H1 (cell line): ENCODE measurements around the gene ANKRD36B. TPM values are rescaled to one million over a fixed set of nuclear protein-coding genes. Genes with fewer than 3 reads are reported as not detected.
"Not testable (repeated sequence)": the region's sequence is repeated elsewhere in the genome, so short reads cannot be mapped to it uniquely, and the experiment has no call there.

ENCODE experiments used
- CTCF ChIA-PET: fragments of 300-600 bp; sonication (Branson Sonifier 250); formaldehyde crosslinking; loops from one replicate; lab custom pipeline; 2021; ENCODE audit not compliant: partially characterized antibody; lab: Charles Lee
- POLR2A ChIA-PET: fragments of 300-600 bp; sonication (Branson Sonifier 250); formaldehyde crosslinking; loops from one replicate; lab custom pipeline; 2021; ENCODE audit warnings: inconsistent platforms; ENCODE audit not compliant: partially characterized antibody; lab: Charles Lee
- DNase-seq, 2 experiments: peaks; one replicate each; pipeline versions ENCODE4 v3.0.0 to v3.0.0-alpha.2; 2010 to 2022; ENCODE audit warnings: low spot score in 2 of 2, low read depth in 1 of 2, mixed read lengths in 1 of 2
- FAIRE-seq: peaks from 2 replicates; lab custom pipeline; 2011; peaks lifted over from hg19 to GRCh38; lab: Jason Lieb, UNC
- H2AFZ ChIP-seq: 2 replicates; pipeline ENCODE4 v1.8.1; 2012; ENCODE audit warnings: low read length, inconsistent platforms
- H2AK5ac ChIP-seq: 2 replicates; pipeline ENCODE4 v1.6.1; 2013; ENCODE audit warnings: low read depth, low read length
- H2BK120ac ChIP-seq: replicated peaks from 2 replicates; pipeline ENCODE3; 2013; ENCODE audit warnings: low read depth, low read length, inconsistent platforms
- H2BK12ac ChIP-seq: 2 replicates; pipeline ENCODE4 v1.6.1; 2013; ENCODE audit warnings: low read depth, low read length
- H2BK15ac ChIP-seq: 2 replicates; pipeline ENCODE4 v1.6.1; 2013; ENCODE audit warnings: low read length
- H2BK20ac ChIP-seq: 2 replicates; pipeline ENCODE4 v1.6.1; 2013; ENCODE audit warnings: low read length
- H2BK5ac ChIP-seq: 2 replicates; pipeline ENCODE4 v1.6.1; 2013; ENCODE audit warnings: low read depth, low read length
- H3K14ac ChIP-seq: 2 replicates; pipeline ENCODE4 v1.6.1; 2013; ENCODE audit warnings: inconsistent platforms; ENCODE audit not compliant: insufficient read length
- H3K18ac ChIP-seq: 2 replicates; pipeline ENCODE4 v1.6.1; 2013; ENCODE audit warnings: low read length; ENCODE audit errors: extremely low read depth
- H3K23ac ChIP-seq: 2 replicates; pipeline ENCODE4 v1.6.1; 2013; ENCODE audit warnings: inconsistent platforms; ENCODE audit not compliant: insufficient read length
- H3K23me2 ChIP-seq: 2 replicates; pipeline ENCODE4 v1.6.1; 2013; ENCODE audit warnings: low read depth, low read length
- H3K27ac ChIP-seq: 2 replicates; pipeline ENCODE4 v1.6.1; 2011; ENCODE audit warnings: low read depth, low read length, inconsistent platforms
- H3K27me3 ChIP-seq, 4 experiments: replicated peaks in 1 of 4; 1 replicate in 1 of 4; 2 replicates in 3 of 4; pipeline versions ENCODE4 v1.6.1 to v1.8.1; 2011 to 2013; ENCODE audit warnings: low read length in 3 of 4, mild to moderate bottlenecking in 3 of 4, inconsistent platforms in 2 of 4, mixed read lengths in 2 of 4, moderate library complexity in 1 of 4; ENCODE audit not compliant: control insufficient read depth in 3 of 4, insufficient read depth in 3 of 4; ENCODE audit errors: extremely low read depth in 1 of 4
- H3K36me3 ChIP-seq, 4 experiments: 2 replicates each; pipeline versions ENCODE4 v1.6.1 to v1.8.1; 2011 to 2013; ENCODE audit warnings: mild to moderate bottlenecking in 4 of 4, low read length in 3 of 4, moderate library complexity in 2 of 4, control low read depth in 1 of 4, inconsistent platforms in 1 of 4; ENCODE audit not compliant: insufficient read depth in 4 of 4, control insufficient read depth in 2 of 4
- H3K4ac ChIP-seq: replicated peaks from 2 replicates; pipeline ENCODE3; 2013; ENCODE audit warnings: low read length, low read depth, mixed read lengths, inconsistent platforms; ENCODE audit not compliant: insufficient read length
- H3K4me1 ChIP-seq, 4 experiments: replicated peaks in 1 of 4; 1 replicate in 1 of 4; 2 replicates in 3 of 4; pipeline versions ENCODE4 v1.6.1 to v1.8.1; 2011 to 2013; ENCODE audit warnings: low read length in 3 of 4, inconsistent platforms in 2 of 4, mixed read lengths in 1 of 4; ENCODE audit not compliant: insufficient read depth in 4 of 4, control insufficient read depth in 3 of 4
- H3K4me2 ChIP-seq, 2 experiments: 2 replicates each; pipeline versions ENCODE4 v1.6.1 to v1.8.1; 2011 to 2013; ENCODE audit warnings: low read depth in 2 of 2, low read length in 2 of 2, control low read depth in 1 of 2, inconsistent platforms in 1 of 2, mild to moderate bottlenecking in 1 of 2; ENCODE audit not compliant: insufficient read depth in 1 of 2
- H3K4me3 ChIP-seq, 4 experiments: fragments of 200-600, 300-600 bp in 1 of 4; sonication (generic), shearing (Covaris generic), sonication (Bioruptor Twin) in 1 of 4; 2 replicates each; pipeline versions ENCODE4 v1.5.1 to v1.8.1; 2011 to 2016; ENCODE audit warnings: low read length in 4 of 4, low read depth in 3 of 4, control low read depth in 2 of 4, inconsistent platforms in 2 of 4, mild to moderate bottlenecking in 2 of 4, mixed read lengths in 1 of 4, moderate library complexity in 1 of 4; ENCODE audit not compliant: insufficient read depth in 2 of 4; ENCODE audit errors: extremely low read depth in 1 of 4
- H3K56ac ChIP-seq: replicated peaks from 2 replicates; pipeline ENCODE3; 2013; ENCODE audit warnings: low read depth, mild to moderate bottlenecking, mixed read lengths, low read length, inconsistent platforms; ENCODE audit not compliant: insufficient read length
- H3K79me1 ChIP-seq: 2 replicates; pipeline ENCODE4 v1.6.1; 2013; ENCODE audit warnings: low read depth, low read length, control low read depth
- H3K79me2 ChIP-seq, 2 experiments: 2 replicates each; pipeline versions ENCODE4 v1.6.1 to v1.8.1; 2012 to 2013; ENCODE audit warnings: low read length in 2 of 2, mild to moderate bottlenecking in 2 of 2, inconsistent platforms in 1 of 2; ENCODE audit not compliant: insufficient read depth in 2 of 2, control insufficient read depth in 1 of 2
- H3K9ac ChIP-seq, 4 experiments: replicated peaks in 1 of 4; 1 replicate in 1 of 4; 2 replicates in 3 of 4; pipeline versions ENCODE4 v1.6.1 to v1.8.1; 2011 to 2013; ENCODE audit warnings: low read depth in 3 of 4, low read length in 3 of 4, control low read depth in 2 of 4, mild to moderate bottlenecking in 2 of 4, moderate library complexity in 2 of 4, inconsistent platforms in 1 of 4; ENCODE audit errors: extremely low read depth in 1 of 4
- H3K9me3 ChIP-seq, 2 experiments: 2 replicates each; pipeline versions ENCODE4 v1.6.1 to v1.8.1; 2012 to 2013; ENCODE audit warnings: mild to moderate bottlenecking in 2 of 2, moderate library complexity in 2 of 2, control low read depth in 1 of 2, inconsistent platforms in 1 of 2, low read depth in 1 of 2, low read length in 1 of 2, mixed read lengths in 1 of 2; ENCODE audit not compliant: insufficient read depth in 2 of 2
- H4K20me1 ChIP-seq, 2 experiments: replicated peaks in 1 of 2; 2 replicates each; pipeline versions ENCODE3 to v1.8.1; 2011 to 2013; ENCODE audit warnings: inconsistent platforms in 2 of 2, low read length in 2 of 2, mild to moderate bottlenecking in 1 of 2; ENCODE audit not compliant: insufficient read depth in 2 of 2, control insufficient read depth in 1 of 2
- H4K5ac ChIP-seq: 2 replicates; pipeline ENCODE4 v1.6.1; 2013; ENCODE audit warnings: low read length, low read depth, mixed read lengths, inconsistent platforms; ENCODE audit not compliant: insufficient read length
- H4K8ac ChIP-seq: 2 replicates; pipeline ENCODE4 v1.8.0; 2013; ENCODE audit warnings: mild to moderate bottlenecking, moderate library complexity, low read length, inconsistent platforms; ENCODE audit not compliant: insufficient read depth; ENCODE audit errors: extremely low read depth
- H4K91ac ChIP-seq: replicated peaks from 2 replicates; pipeline ENCODE3; 2013; ENCODE audit warnings: low read length, mixed read lengths, inconsistent platforms; ENCODE audit not compliant: insufficient read length
- WGBS, 2 experiments: shearing (Covaris generic) in 1 of 2; methylation state at CpG; one replicate each; pipeline versions ENCODE4 v1.1.6 to v1.1.7; 2013 to 2015; ENCODE audit warnings: low lambda C conversion rate in 2 of 2, mixed read lengths in 2 of 2, inconsistent platforms in 1 of 2, low coverage in 1 of 2, missing lambda C conversion rate in 1 of 2; ENCODE audit not compliant: insufficient replicate concordance in 2 of 2, insufficient coverage in 1 of 2, insufficient read length in 1 of 2; ENCODE audit errors: extremely low coverage in 1 of 2, missing lambda C conversion rate in 1 of 2; 5-methylcytosine and 5-hydroxymethylcytosine counted together
- polyA plus RNA-seq, 7 experiments: library from polyadenylated mRNA; depleted of rRNA in 3 of 7; stranded (reverse) in 5 of 7; unstranded in 2 of 7; fragments of >200 nt in 5 of 7; fragments of 200-250 nt in 2 of 7; gene quantifications; 1 replicate in 5 of 7; 2 replicates in 1 of 7; 4 replicates in 1 of 7; pipeline versions ENCODE4 v1.2.1 to v1.2.3, GENCODE V29; 2011 to 2013; ENCODE audit warnings: missing spikeins in 2 of 7, mixed read lengths in 2 of 7
- total RNA-seq: library from RNA; stranded (reverse); fragmentation: NEBNext Ultra II Directional; extraction: Animal tissue kit (Norgen Biotek cat#: 25700); gene quantifications from 2 replicates; pipeline ENCODE4 v1.2.1, GENCODE V29; 2021

ANKRD36B gene
- total and polyA plus RNA-seq, 2 of the 8 experiments (the other 6 are each of a cell fraction or from before 2014, with no cell fraction given): 2.4 to 8.5 TPM

DNA sequence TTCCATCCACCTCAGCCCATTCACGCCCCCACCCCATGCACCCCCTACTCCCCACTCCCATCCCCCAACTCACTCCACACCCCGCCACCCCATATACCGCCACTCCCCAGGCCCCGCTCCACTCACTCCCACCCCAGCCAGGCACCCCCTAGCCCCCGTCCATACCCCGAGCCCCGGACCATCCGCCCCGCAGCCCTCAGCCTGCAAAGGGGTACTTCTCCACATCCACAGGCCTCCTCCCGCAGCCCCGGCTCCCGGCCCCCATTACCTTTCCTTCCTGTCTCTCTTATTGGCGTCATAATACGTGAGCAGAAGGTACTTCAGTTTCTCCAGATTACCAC, 450 bp downstream of the ANKRD36B start:
- H2BK12ac ChIP-seq, H2BK5ac ChIP-seq, H2BK15ac ChIP-seq, POLR2A ChIA-PET, H3K79me2 ChIP-seq, H2BK120ac ChIP-seq, H3K27me3 ChIP-seq, H4K91ac ChIP-seq, H3K4me1 ChIP-seq, H3K9me3 ChIP-seq, H3K27ac ChIP-seq, H2AK5ac ChIP-seq, H3K18ac ChIP-seq, H3K79me1 ChIP-seq, FAIRE-seq, H2AFZ ChIP-seq, H3K4ac ChIP-seq, H3K14ac ChIP-seq, H4K8ac ChIP-seq, H3K56ac ChIP-seq, DNase-seq, H2BK20ac ChIP-seq, H4K20me1 ChIP-seq, H3K23me2 ChIP-seq, H3K23ac ChIP-seq, H3K36me3 ChIP-seq, H4K5ac ChIP-seq: not testable (repeated sequence)
- peak overlapping the region; percentile 43 to 61 (median 48) for H3K4me3 ChIP-seq
- peak overlapping the region in 1 of 4 experiments; percentile 37; a peak in 1 of 7 replicates for H3K9ac ChIP-seq
- peak overlapping the region; percentile 43 to 57; a peak in 3 of 4 replicates for H3K4me2 ChIP-seq
- CTCF ChIA-PET: interaction anchor here (2.6 kb wide), 1 partner anchor 109 kb away, joined by 109 read pairs; no protein-coding TSS in a partner anchor
- WGBS, 2 experiments: 2% methylated on average over 5 of the region's 14 CpGs; no CpG with 5 or more reads in 1 of the 2 experiments

DNA sequence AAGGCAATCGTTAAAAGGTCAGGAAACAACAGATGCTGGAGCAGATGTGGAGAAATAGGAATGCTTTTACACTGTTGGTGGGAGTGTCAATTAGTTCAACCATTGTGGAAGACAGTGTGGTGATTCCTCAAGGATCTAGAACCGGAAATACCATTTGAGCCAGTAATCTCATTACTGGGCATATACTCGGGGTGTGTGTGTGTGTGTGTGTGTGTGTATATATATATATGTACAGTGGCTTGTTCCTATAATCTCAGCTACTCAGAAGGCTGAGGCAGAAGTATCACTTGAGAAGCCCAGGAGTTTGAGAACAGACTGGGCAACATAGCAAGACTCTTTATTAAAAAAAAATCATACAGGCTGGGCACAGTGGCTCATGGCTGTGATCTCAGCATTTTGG, 24.0 kb downstream of the ANKRD36B start:
- H2BK5ac ChIP-seq, H2BK20ac ChIP-seq, H3K27ac ChIP-seq, H2BK120ac ChIP-seq, H3K79me2 ChIP-seq, H3K9ac ChIP-seq, H3K23ac ChIP-seq, CTCF ChIA-PET, H4K91ac ChIP-seq, H3K4ac ChIP-seq, H3K4me2 ChIP-seq, H3K9me3 ChIP-seq, H4K8ac ChIP-seq, DNase-seq, H3K4me3 ChIP-seq, H3K27me3 ChIP-seq, FAIRE-seq, H3K36me3 ChIP-seq, H3K23me2 ChIP-seq, H2AFZ ChIP-seq, POLR2A ChIA-PET, H4K20me1 ChIP-seq, H2AK5ac ChIP-seq, H3K18ac ChIP-seq, H2BK12ac ChIP-seq, H3K4me1 ChIP-seq, H3K79me1 ChIP-seq, H4K5ac ChIP-seq, H3K56ac ChIP-seq, H2BK15ac ChIP-seq, H3K14ac ChIP-seq: not testable (repeated sequence)
- WGBS, 2 experiments: 95% methylated on average over 2 of the region's 3 CpGs; no CpG with 5 or more reads in 1 of the 2 experiments
